ENCODE data around the gene SNTG2. TPM values are rescaled to one million over a fixed set of nuclear protein-coding genes. Genes with fewer than 3 reads are reported as not detected.

SNTG2 gene
- total and polyA plus RNA-seq, 2 donors (not counting 3 experiments of a cell fraction or from before 2014, with no cell fraction given), result not detected

GRCh38 chr2:1039549-1039948 is 88.9 kb downstream of the SNTG2 start:
- no peaks in the 10 kb centered on the region for H3K4me1 ChIP-seq (ENCODE audit: control insufficient read depth, extremely low read depth, insufficient read depth, low read length)
- no peaks in the 10 kb centered on the region for H3K36me3 ChIP-seq (ENCODE audit: control insufficient read depth in 2 of 2, extremely low read depth in 1 of 2, insufficient read depth in 2 of 2, low read length in 2 of 2)
- DNase-seq (ENCODE audit: low read depth, low spot score) (no peak), FAIRE-seq (no peak)
- no peak overlapping the region for H3K4me2 ChIP-seq (ENCODE audit: insufficient read depth, low read length)
- BruUV-seq (replicated peaks), result no TSS peak
- H3K9me3 ChIP-seq (replicated peaks; ENCODE audit: control insufficient read depth, insufficient read depth, low read length), result peaks cover 3% of the 10 kb centered on the region
- H2AFZ ChIP-seq (ENCODE audit: low read depth, low read length), result no peak overlapping the region
- CTCF ChIA-PET, result no interaction called here
- POLR2A ChIA-PET, result no interaction called here
- no peaks in the 10 kb centered on the region for H3K9me1 ChIP-seq (replicated peaks; ENCODE audit: control insufficient read depth, extremely low read depth, insufficient read depth, low read length)
- dilution Hi-C loops (cut with MboI; ENCODE audit: extremely low pct_ligation_motif_present, low sequenced_read_pairs), result no loop called here
- intact Hi-C loops (cut with micrococcal nuclease), result no loop called here
- H3K79me2 ChIP-seq (ENCODE audit: control insufficient read depth, insufficient read depth, low read length), result no peaks in the 10 kb centered on the region
- no peak overlapping the region for H3K27ac ChIP-seq (ENCODE audit: insufficient read depth, low read depth, low read length)
- no peaks in the 10 kb centered on the region for H4K20me1 ChIP-seq (replicated peaks; ENCODE audit: control insufficient read depth, extremely low read depth, insufficient read depth, low read length)
- no peak for TF ChIP-seq JUN (IDR thresholded peaks at IDR 0.05; ENCODE audit: borderline replicate concordance, insufficient read depth, insufficient read length, low read depth)
- no peak for TF ChIP-seq POLR2AphosphoS5 (IDR thresholded peaks at IDR 0.05; ENCODE audit: insufficient read depth, low read depth, low read length)
- TF ChIP-seq MAX (IDR thresholded peaks at IDR 0.05; ENCODE audit: insufficient read depth, insufficient read length), result no peak
- TF ChIP-seq CTCF (IDR thresholded peaks at IDR 0.05; ENCODE audit: extremely low read depth in 1 of 2, insufficient read depth in 1 of 2, low read depth in 1 of 2, low read length in 2 of 2), result no peak
- no peak for TF ChIP-seq MYC (IDR thresholded peaks at IDR 0.05; ENCODE audit: low read depth, low read length)
- H3K4me3 ChIP-seq (replicated peaks in 1 of 3; ENCODE audit: insufficient read depth in 1 of 3, low read depth in 1 of 3, low read length in 3 of 3), result no peak overlapping the region
- H3K9ac ChIP-seq (replicated peaks; ENCODE audit: extremely low read depth, insufficient read depth, low read length), result no peak overlapping the region
- H3K27me3 ChIP-seq (ENCODE audit: control insufficient read depth in 2 of 2, insufficient read depth in 2 of 2, low read length in 2 of 2), result no peaks in the 10 kb centered on the region
